ENCODE measurements around the gene ARMC12.

DNA sequence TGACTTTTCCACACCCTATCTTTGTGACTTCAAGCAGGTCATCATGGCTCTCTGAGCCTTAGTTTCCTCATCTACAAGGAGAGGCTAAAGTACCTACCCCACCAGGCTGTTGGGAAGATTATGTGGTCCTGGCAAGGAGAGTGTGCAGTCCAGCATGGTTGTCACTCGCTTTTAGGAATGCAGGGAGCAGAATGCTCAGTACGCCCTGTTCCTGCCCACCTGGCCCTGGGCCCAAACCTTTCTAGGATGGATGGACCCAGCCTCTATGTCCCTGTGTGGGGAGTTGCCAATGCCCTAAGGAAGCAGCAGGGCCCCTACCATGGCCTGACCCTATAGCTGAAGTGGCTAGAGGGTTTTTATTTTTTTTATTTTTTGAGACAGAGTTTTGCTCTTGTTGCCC is 41.6 kb downstream of the ARMC12 start:
- TF ChIP-seq, protein P1, sequence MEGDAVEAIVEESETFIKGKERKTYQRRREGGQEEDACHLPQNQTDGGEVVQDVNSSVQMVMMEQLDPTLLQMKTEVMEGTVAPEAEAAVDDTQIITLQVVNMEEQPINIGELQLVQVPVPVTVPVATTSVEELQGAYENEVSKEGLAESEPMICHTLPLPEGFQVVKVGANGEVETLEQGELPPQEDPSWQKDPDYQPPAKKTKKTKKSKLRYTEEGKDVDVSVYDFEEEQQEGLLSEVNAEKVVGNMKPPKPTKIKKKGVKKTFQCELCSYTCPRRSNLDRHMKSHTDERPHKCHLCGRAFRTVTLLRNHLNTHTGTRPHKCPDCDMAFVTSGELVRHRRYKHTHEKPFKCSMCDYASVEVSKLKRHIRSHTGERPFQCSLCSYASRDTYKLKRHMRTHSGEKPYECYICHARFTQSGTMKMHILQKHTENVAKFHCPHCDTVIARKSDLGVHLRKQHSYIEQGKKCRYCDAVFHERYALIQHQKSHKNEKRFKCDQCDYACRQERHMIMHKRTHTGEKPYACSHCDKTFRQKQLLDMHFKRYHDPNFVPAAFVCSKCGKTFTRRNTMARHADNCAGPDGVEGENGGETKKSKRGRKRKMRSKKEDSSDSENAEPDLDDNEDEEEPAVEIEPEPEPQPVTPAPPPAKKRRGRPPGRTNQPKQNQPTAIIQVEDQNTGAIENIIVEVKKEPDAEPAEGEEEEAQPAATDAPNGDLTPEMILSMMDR (IDR thresholded peaks at IDR 0.05; ENCODE audit: insufficient read depth, low read length), result no peak
- TF ChIP-seq POLR2AphosphoS5 (IDR thresholded peaks at IDR 0.05; ENCODE audit: low read depth) (no peak), REST (IDR thresholded peaks at IDR 0.05; ENCODE audit: insufficient replicate concordance, low read depth) (no peak)
